Esophagus squamous epithelium (tissue), 5 donors: ENCODE results near the gene SSR4. TPM values are rescaled to one million over a fixed set of nuclear protein-coding genes. Genes with fewer than 3 reads are reported as not detected.

Experiments
- DNase-seq: peaks from one replicate; lab custom pipeline; 2025; lab: John Stamatoyannopoulos, UW
- H3K27ac ChIP-seq, 4 donors: fragments of 200-600 bp; sonication (generic); one replicate each; pipeline ENCODE4 v1.5.1; 2016 to 2019; ENCODE audit warnings: mild to moderate bottlenecking in 1 of 4
- H3K27me3 ChIP-seq, 4 donors: fragments of 200-600 bp; sonication (generic); 1 replicate in 3 of 4; 2 replicates in 1 of 4; pipeline versions ENCODE4 v1.5.1 to v1.6.0; 2017 to 2021; ENCODE audit warnings: antibody characterized with exemption in 1 of 4
- H3K36me3 ChIP-seq, 3 donors: fragments of 200-600 bp; sonication (generic); one replicate each; pipeline ENCODE4 v1.5.1; 2016 to 2019
- H3K4me1 ChIP-seq, 3 donors: fragments of 200-600 bp; sonication (generic); one replicate each; pipeline ENCODE4 v1.5.1; 2017 to 2019
- H3K4me3 ChIP-seq, 4 donors: fragments of 200-600 bp; sonication (generic); 1 replicate in 3 of 4; 2 replicates in 1 of 4; pipeline ENCODE4 v1.5.1; 2016 to 2019; ENCODE audit warnings: mild to moderate bottlenecking in 2 of 4, moderate library complexity in 1 of 4
- H3K9me3 ChIP-seq, 3 donors: fragments of 200-600 bp; sonication (generic); one replicate each; pipeline ENCODE4 v1.5.1; 2016 to 2019
- POLR2A ChIP-seq, 4 donors: fragments of 450-650 bp; IDR thresholded peaks; one replicate each; pipeline ENCODE4 v1.6.1; 2017; ENCODE audit warnings: antibody characterized with exemption in 4 of 4, mild to moderate bottlenecking in 4 of 4, moderate library complexity in 3 of 4
- WGBS, 2 donors: methylation state at CpG; one replicate each; pipeline ENCODE4 v1.1.5; 2018; 5-methylcytosine and 5-hydroxymethylcytosine counted together
- intact Hi-C: fragments of 100-400 bp; cut with DNase I; formaldehyde crosslinking; loops from one replicate; pipeline ENCODE4 v1.15.0; 2022
- total RNA-seq, 4 donors: library from RNA; depleted of rRNA; stranded (reverse); fragments of >200 nt; gene quantifications; one replicate each; pipeline ENCODE4 v1.1.0, GENCODE V29; 2016
- TF ChIP-seq, protein P1 (sequence below), 6 experiments: fragments of 450-650 bp in 4 of 6; fragments of 200-600 bp in 2 of 6; sonication (generic) in 2 of 6; IDR thresholded peaks; one replicate each; pipeline ENCODE4 v1.5.1; 2016 to 2019; ENCODE audit warnings: antibody characterized with exemption in 6 of 6, mild to moderate bottlenecking in 4 of 6, moderate library complexity in 4 of 6
- donor health status: DM: yes; HTN: yes; CAD: no.

SSR4 gene
- total RNA-seq, 4 donors from 2014 or later: 131 to 257 (median 159) TPM

DNA sequence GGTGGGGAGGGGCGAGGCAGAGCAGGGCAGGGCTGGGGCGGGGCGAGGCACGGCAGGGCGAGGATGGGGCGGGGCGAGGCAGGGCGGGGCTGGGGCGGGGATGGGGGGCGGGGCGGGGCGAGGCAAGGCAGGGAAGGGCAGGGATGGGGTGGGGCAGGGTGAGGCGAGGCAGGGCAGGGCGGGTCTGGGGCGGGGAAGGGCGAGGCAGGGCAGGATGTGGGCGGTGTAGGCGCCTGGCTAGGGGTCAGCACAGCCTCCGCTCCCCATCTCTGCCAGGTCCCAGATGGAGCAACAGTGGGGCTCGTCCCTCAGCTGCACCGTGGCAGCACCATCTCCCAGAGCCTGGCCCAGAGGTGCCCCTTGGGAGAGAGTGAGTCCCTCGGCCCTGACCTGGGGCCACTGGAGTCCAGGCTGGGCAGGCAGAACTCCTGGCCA is 17.8 kb upstream of the SSR4 start:
- H3K36me3 ChIP-seq: peaks cover 0 to 10% (median 0%) of the 10 kb centered on the region in 3 donors

DNA sequence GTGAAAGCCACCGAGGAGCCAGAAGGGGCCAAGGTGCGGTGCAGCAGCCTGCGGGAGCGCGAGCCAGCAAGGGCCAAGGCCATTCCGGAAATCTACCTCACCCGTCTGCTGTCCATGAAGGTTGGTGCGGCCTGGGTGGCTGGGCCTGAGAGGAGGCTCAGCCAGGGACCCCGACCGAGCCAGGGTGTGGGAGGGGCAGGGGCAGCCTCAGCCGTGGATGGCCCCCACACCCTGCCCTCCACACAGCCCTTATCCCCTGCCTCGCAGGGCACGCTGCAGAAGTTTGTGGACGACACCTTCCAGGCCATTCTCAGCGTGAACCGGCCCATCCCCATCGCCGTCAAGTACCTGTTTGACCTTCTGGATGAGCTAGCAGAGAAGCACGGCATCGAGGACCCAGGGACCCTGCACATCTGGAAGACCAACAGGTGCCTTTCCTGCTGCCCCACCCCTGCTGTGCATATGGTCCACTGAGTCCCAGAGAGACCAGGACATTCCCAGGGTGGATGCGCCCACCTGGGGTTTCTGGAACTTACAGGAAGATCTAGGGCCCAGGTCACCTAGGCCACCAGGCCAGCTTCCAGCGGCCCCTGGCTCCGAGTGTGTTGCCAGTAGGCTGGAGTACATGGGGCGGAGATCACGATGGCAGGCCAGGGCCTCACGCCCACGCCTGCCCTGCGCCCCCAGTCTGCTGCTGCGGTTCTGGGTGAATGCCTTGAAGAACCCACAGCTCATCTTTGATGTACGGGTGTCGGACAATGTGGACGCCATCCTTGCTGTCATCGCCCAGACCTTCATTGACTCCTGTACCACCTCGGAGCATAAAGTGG is 17.0 kb upstream of the SSR4 start:
- DNase-seq: no peak
- 89% methylated on average over 15 of the region's 34 CpGs; no CpG with 5 or more reads in 1 of the 2 donors for WGBS, 2 donors
- no peaks in the 10 kb centered on the region for H3K27me3 ChIP-seq

More for the DNA sequence above, 17.8 kb upstream of the SSR4 start:
- DNase-seq: no peak
- TF ChIP-seq POLR2A (IDR thresholded peaks at IDR 0.05): no peak
- TF ChIP-seq, protein P1, sequence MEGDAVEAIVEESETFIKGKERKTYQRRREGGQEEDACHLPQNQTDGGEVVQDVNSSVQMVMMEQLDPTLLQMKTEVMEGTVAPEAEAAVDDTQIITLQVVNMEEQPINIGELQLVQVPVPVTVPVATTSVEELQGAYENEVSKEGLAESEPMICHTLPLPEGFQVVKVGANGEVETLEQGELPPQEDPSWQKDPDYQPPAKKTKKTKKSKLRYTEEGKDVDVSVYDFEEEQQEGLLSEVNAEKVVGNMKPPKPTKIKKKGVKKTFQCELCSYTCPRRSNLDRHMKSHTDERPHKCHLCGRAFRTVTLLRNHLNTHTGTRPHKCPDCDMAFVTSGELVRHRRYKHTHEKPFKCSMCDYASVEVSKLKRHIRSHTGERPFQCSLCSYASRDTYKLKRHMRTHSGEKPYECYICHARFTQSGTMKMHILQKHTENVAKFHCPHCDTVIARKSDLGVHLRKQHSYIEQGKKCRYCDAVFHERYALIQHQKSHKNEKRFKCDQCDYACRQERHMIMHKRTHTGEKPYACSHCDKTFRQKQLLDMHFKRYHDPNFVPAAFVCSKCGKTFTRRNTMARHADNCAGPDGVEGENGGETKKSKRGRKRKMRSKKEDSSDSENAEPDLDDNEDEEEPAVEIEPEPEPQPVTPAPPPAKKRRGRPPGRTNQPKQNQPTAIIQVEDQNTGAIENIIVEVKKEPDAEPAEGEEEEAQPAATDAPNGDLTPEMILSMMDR (IDR thresholded peaks at IDR 0.05): no peak
- Histone ChIP-seq H3K27me3 (no peaks in the 10 kb centered on the region), H3K4me1 (peaks cover 3 to 28% (median 5%) of the 10 kb centered on the region in 3 donors), H3K9me3 (no peaks in the 10 kb centered on the region), H3K27ac (no peak overlapping the region), H3K4me3 (no peak overlapping the region)
- no CpG with 5 or more reads among the region's 22 CpGs for WGBS, 2 donors
- intact Hi-C loops: no loop called here

GRCh38 chrX:153778181-153778580 is 16.3 kb upstream of the SSR4 start:
- WGBS, 2 donors: 81% methylated on average over 5 of the region's 17 CpGs; no CpG with 5 or more reads in 1 of the 2 donors
- Histone ChIP-seq H3K9me3 (no peaks in the 10 kb centered on the region), H3K27ac (no peak overlapping the region), H3K27me3 (no peaks in the 10 kb centered on the region), H3K36me3 (peaks cover 0 to 8% (median 0%) of the 10 kb centered on the region in 3 donors), H3K4me1 (peaks cover 5 to 37% (median 7%) of the 10 kb centered on the region in 3 donors), H3K4me3 (no peak overlapping the region)
- DNase-seq: no peak
- TF ChIP-seq, protein P1 (IDR thresholded peaks at IDR 0.05): no peak
- TF ChIP-seq POLR2A (IDR thresholded peaks at IDR 0.05): no peak
- intact Hi-C loops: no loop called here

More for the DNA sequence above, 17.0 kb upstream of the SSR4 start:
- TF ChIP-seq POLR2A (IDR thresholded peaks at IDR 0.05): no peak
- Histone ChIP-seq H3K36me3 (peaks cover 0 to 8% (median 0%) of the 10 kb centered on the region in 3 donors), H3K9me3 (no peaks in the 10 kb centered on the region), H3K4me1 (peaks cover 5 to 36% (median 7%) of the 10 kb centered on the region in 3 donors), H3K27ac (no peak overlapping the region), H3K4me3 (no peak overlapping the region)
- intact Hi-C loops: no loop called here

GRCh38 chrX:153778684-153779101 is 15.8 kb upstream of the SSR4 start:
- 83% methylated on average over 4 of the region's 16 CpGs; no CpG with 5 or more reads in 1 of the 2 donors for WGBS, 2 donors
- DNase-seq: no peak
- intact Hi-C loops: no loop called here
- no peak overlapping the region for H3K4me3 ChIP-seq
- no peaks in the 10 kb centered on the region for H3K27me3 ChIP-seq
- no peak overlapping the region for H3K27ac ChIP-seq
- H3K4me1 ChIP-seq: peaks cover 5 to 37% (median 7%) of the 10 kb centered on the region in 3 donors
- TF ChIP-seq, protein P1 (IDR thresholded peaks at IDR 0.05): no peak
- no peak for TF ChIP-seq POLR2A (IDR thresholded peaks at IDR 0.05)
- peaks cover 0 to 8% (median 0%) of the 10 kb centered on the region in 3 donors for H3K36me3 ChIP-seq
- H3K9me3 ChIP-seq: no peaks in the 10 kb centered on the region

DNA sequence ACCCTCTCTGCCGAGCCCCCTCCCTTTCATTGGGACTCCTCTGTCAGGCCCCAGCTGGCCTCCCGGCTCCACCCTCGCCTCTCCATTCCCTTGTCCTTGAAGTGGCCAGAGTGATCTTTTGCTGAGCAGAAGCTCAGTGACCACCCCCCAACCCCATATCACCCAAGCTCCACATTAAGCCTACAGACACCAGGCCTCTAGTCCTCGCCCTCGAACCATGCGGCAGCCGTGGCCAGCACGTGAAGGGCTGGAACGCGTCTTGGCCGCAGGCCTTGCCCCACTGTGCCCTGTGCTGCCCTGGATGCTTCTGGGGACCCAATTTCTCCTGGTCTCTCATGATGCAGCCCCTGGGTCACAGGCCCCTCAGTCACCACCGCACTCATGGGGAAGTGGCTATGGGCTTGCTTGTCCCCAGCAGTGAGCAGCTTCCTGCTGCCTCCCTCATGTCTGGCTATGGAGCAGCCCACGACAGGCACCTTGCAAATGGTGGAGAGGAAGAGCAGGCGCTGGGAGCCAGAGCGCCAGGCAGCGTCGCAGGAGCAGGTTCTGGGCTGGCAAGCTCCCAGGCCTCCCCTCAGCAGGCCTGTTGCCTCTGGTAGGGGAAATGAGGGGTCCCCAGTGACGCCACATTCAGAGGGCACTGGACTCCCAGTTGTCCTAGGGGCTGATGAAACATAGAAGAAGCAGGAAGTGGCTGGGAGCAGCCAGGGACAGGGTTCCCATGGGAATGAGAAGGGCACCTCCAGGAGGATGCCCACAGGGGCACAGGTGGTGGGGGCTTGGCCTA is 14.4 kb upstream of the SSR4 start:
- Histone ChIP-seq H3K27me3 (no peaks in the 10 kb centered on the region), H3K36me3 (peaks cover 0 to 16% (median 0%) of the 10 kb centered on the region in 3 donors), H3K4me3 (no peak overlapping the region)

More for the DNA sequence above, 14.4 kb upstream of the SSR4 start:
- intact Hi-C loops: no loop called here
- H3K9me3 ChIP-seq: no peaks in the 10 kb centered on the region
- TF ChIP-seq, protein P1 (IDR thresholded peaks at IDR 0.05): no peak
- TF ChIP-seq POLR2A (IDR thresholded peaks at IDR 0.05): no peak
- H3K27ac ChIP-seq: peak overlapping the region in 2 of 4 donors; percentile 47 to 48
- H3K4me1 ChIP-seq: peaks cover 5 to 37% (median 7%) of the 10 kb centered on the region in 3 donors
- no peak for DNase-seq
- WGBS, 2 donors: 89% methylated on average over 4 of the region's 18 CpGs; no CpG with 5 or more reads in 1 of the 2 donors
